CD4-positive, alpha-beta T cell (primary cell): ENCODE data around the gene RAD51B. TPM values are rescaled to one million over a fixed set of nuclear protein-coding genes. Genes with fewer than 3 reads are reported as not detected.

Experiments
- ATAC-seq: fragments of 200-7000 bp; cut with Tn5 transposase; one replicate; pipeline ENCODE4 v1.10.0; 2022; ENCODE audit warnings: mild to moderate bottlenecking; ENCODE audit not compliant: poor library complexity
- CTCF ChIA-PET: fragments of 350-600 bp; sonication (Branson Sonifier 250); formaldehyde crosslinking; loops from one replicate; lab custom pipeline; 2021; ENCODE audit warnings: antibody characterized with exemption, inconsistent platforms; lab: Charles Lee
- POLR2A ChIA-PET: fragments of 350-600 bp; sonication (Branson Sonifier 250); formaldehyde crosslinking; loops from one replicate; lab custom pipeline; 2021; ENCODE audit warnings: antibody characterized with exemption, inconsistent platforms; lab: Charles Lee
- DNase-seq, 14 experiments: peaks; one replicate each; pipeline ENCODE4 v3.0.0-alpha.2; 2013 to 2020; ENCODE audit warnings: mixed read lengths in 2 of 14
- H3K27ac ChIP-seq, 2 donors: one replicate each; pipeline versions ENCODE4 v1.5.1 to v1.7.0; 2013; ENCODE audit warnings: low read length in 2 of 2, low read depth in 1 of 2, mild to moderate bottlenecking in 1 of 2
- H3K27me3 ChIP-seq, 2 experiments: 1 replicate in 1 of 2; 2 replicates in 1 of 2; pipeline versions ENCODE4 v1.6.1 to v1.7.0; 2013; ENCODE audit warnings: low read length in 2 of 2, control low read depth in 1 of 2, mild to moderate bottlenecking in 1 of 2, moderate library complexity in 1 of 2; ENCODE audit not compliant: insufficient read depth in 2 of 2, control insufficient read depth in 1 of 2
- H3K36me3 ChIP-seq: one replicate; pipeline ENCODE4 v1.6.1; 2013; ENCODE audit warnings: low read length, control low read depth; ENCODE audit not compliant: insufficient read depth
- H3K4me1 ChIP-seq: one replicate; pipeline ENCODE4 v1.6.1; 2013; ENCODE audit warnings: low read length, control low read depth; ENCODE audit not compliant: insufficient read depth
- H3K4me3 ChIP-seq: one replicate; pipeline ENCODE4 v1.5.1; 2013; ENCODE audit warnings: mild to moderate bottlenecking, low read length, moderate library complexity
- H3K9me3 ChIP-seq, 2 experiments: 1 replicate in 1 of 2; 2 replicates in 1 of 2; pipeline versions ENCODE4 v1.6.1 to v1.7.0; 2013; ENCODE audit warnings: low read length in 2 of 2, mild to moderate bottlenecking in 2 of 2, control low read depth in 1 of 2, moderate library complexity in 1 of 2; ENCODE audit not compliant: control insufficient read depth in 1 of 2, insufficient read depth in 1 of 2
- H3K27ac Mint-ChIP-seq: one replicate; pipeline ENCODE4 v1.8.0; 2020; ENCODE audit warnings: mixed read lengths
- H3K27me3 Mint-ChIP-seq: one replicate; pipeline ENCODE4 v1.8.0; 2021; ENCODE audit warnings: mixed read lengths
- H3K36me3 Mint-ChIP-seq: one replicate; pipeline ENCODE4 v1.8.0; 2021; ENCODE audit warnings: low read depth, mixed read lengths
- H3K4me1 Mint-ChIP-seq: one replicate; pipeline ENCODE4 v1.8.0; 2021; ENCODE audit warnings: low read depth, mixed read lengths
- H3K4me3 Mint-ChIP-seq: one replicate; pipeline ENCODE4 v1.8.0; 2020; ENCODE audit warnings: mild to moderate bottlenecking, mixed read lengths
- H3K9me3 Mint-ChIP-seq: one replicate; pipeline ENCODE4 v1.8.0; 2020; ENCODE audit warnings: mixed read lengths
- intact Hi-C, 2 experiments: fragments of 100-400 bp; cut with DNase I in 1 of 2; cut with micrococcal nuclease in 1 of 2; formaldehyde crosslinking; loops; one replicate each; pipeline versions ENCODE4 v1.15.1 to v1.9.0; 2023 to 2025; cut with DNase I, micrococcal nuclease
- total RNA-seq, 174 experiments: library from RNA in 2 of 174; stranded (reverse) in 2 of 174; gene quantifications; one replicate each; pipeline ENCODE4 v1.2.3 and lab custom pipeline; 2021 to 2026
- TF ChIP-seq, protein P1 (sequence below): fragments of 200-600 bp; IDR thresholded peaks from one replicate; pipeline ENCODE4 v1.8.0; 2022; ENCODE audit warnings: antibody characterized with exemption, mild to moderate bottlenecking

RAD51B gene
- total RNA-seq, 2 experiments from 2014 or later = 18.4 to 20.0 TPM

DNA sequence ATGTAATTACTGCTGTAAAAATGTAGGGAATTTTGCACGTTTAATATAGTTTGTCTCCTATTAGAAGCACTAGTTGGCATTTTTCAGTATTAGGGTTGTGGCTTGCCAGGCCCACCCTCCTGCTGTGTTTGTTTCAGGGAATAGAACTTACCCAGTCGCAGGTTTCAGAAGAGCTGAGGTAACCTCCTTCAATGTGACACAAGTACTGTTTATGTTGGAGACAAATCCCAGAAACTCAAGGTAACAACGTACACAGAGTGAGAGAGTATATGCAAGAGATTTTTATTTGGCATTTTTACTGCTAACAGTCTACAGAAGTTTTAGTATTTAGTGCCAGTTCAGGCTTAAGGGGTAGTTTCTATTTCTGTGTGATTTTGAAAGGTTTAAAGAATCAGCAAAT, 284.3 kb downstream of the RAD51B start:
- H3K36me3 Mint-ChIP-seq = peaks cover 39% of the 10 kb centered on the region
- no peaks in the 10 kb centered on the region for H3K27me3 ChIP-seq
- no peaks in the 10 kb centered on the region for H3K4me1 ChIP-seq
- peaks cover 9 to 18% of the 10 kb centered on the region in 2 experiments for H3K9me3 ChIP-seq
- CTCF ChIA-PET = no interaction called here
- H3K4me3 ChIP-seq = no peak overlapping the region
- no peaks in the 10 kb centered on the region for H3K27me3 Mint-ChIP-seq
- POLR2A ChIA-PET = no interaction called here
- no peak overlapping the region for H3K4me3 Mint-ChIP-seq
- intact Hi-C loops = no loop called here
- H3K27ac Mint-ChIP-seq = no peak overlapping the region
- H3K36me3 ChIP-seq = no peaks in the 10 kb centered on the region
- no peaks in the 10 kb centered on the region for H3K4me1 Mint-ChIP-seq
- DNase-seq (no peak), ATAC-seq (no peak)
- TF ChIP-seq, protein P1, sequence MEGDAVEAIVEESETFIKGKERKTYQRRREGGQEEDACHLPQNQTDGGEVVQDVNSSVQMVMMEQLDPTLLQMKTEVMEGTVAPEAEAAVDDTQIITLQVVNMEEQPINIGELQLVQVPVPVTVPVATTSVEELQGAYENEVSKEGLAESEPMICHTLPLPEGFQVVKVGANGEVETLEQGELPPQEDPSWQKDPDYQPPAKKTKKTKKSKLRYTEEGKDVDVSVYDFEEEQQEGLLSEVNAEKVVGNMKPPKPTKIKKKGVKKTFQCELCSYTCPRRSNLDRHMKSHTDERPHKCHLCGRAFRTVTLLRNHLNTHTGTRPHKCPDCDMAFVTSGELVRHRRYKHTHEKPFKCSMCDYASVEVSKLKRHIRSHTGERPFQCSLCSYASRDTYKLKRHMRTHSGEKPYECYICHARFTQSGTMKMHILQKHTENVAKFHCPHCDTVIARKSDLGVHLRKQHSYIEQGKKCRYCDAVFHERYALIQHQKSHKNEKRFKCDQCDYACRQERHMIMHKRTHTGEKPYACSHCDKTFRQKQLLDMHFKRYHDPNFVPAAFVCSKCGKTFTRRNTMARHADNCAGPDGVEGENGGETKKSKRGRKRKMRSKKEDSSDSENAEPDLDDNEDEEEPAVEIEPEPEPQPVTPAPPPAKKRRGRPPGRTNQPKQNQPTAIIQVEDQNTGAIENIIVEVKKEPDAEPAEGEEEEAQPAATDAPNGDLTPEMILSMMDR = no peak
- H3K9me3 Mint-ChIP-seq = peaks cover 9% of the 10 kb centered on the region
- H3K27ac ChIP-seq = no peak overlapping the region

DNA sequence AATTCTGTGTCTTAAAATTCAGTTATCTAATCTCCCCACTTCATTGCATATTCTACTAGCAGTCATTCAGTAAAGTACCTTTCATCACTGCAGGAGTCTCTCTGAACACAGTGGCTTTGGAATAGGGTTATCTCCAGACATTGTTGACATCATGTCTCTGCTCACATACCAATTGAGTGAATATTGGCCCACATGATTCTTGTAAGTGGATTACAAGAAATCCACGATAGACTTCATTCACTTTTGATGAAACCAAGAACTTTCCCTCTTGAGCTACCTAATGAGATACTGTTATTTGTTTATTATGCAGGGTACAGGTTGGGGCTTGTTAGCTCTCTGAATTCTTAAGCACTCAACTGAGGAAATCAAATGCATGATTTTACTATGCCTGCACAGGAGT, 284.9 kb downstream of the RAD51B start:
- CTCF ChIA-PET = no interaction called here
- Mint-ChIP-seq H3K27ac (no peak overlapping the region), H3K4me1 (peaks cover 5% of the 10 kb centered on the region), H3K4me3 (no peak overlapping the region), H3K9me3 (peaks cover 9% of the 10 kb centered on the region), H3K27me3 (no peaks in the 10 kb centered on the region), H3K36me3 (peaks cover 33% of the 10 kb centered on the region)
- Histone ChIP-seq H3K9me3 (peaks cover 9 to 18% of the 10 kb centered on the region in 2 experiments), H3K36me3 (no peaks in the 10 kb centered on the region), H3K4me3 (no peak overlapping the region), H3K27ac (no peak overlapping the region), H3K4me1 (no peaks in the 10 kb centered on the region), H3K27me3 (no peaks in the 10 kb centered on the region)
- TF ChIP-seq, protein P1 = no peak
- intact Hi-C loops = no loop called here
- no peak for ATAC-seq
- DNase-seq = no peak
- POLR2A ChIA-PET = no interaction called here

DNA sequence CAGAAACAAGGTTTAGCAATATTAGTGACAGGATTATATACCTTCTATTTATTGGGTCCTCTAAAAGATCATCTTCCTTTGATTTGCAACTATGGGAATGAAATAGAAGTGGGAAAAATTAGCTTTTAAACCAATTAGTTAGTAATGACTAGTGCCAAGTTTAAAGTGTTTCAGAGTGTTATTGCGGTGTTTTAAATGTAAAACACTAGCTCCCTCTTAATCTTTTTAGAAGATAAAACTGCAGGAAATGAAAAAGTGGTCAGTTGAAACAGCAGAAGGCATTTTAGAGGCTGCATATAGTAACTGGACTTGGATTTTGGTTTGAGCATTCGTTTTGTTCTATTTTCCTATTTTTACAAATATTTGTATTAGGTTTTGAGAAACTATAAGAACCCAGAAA, 286.2 kb downstream of the RAD51B start:
- CTCF ChIA-PET = no interaction called here
- peaks cover 5% of the 10 kb centered on the region for H3K9me3 Mint-ChIP-seq
- H3K27me3 Mint-ChIP-seq = no peaks in the 10 kb centered on the region
- peaks cover 18% of the 10 kb centered on the region for H3K4me1 Mint-ChIP-seq
- H3K4me3 ChIP-seq = no peak overlapping the region
- TF ChIP-seq, protein P1 = no peak
- DNase-seq (no peak), ATAC-seq (no peak)
- H3K27ac Mint-ChIP-seq = no peak overlapping the region
- H3K9me3 ChIP-seq = peaks cover 9 to 13% of the 10 kb centered on the region in 2 experiments
- intact Hi-C loops = no loop called here
- H3K36me3 ChIP-seq = no peaks in the 10 kb centered on the region
- H3K27ac ChIP-seq = no peak overlapping the region
- H3K4me1 ChIP-seq = no peaks in the 10 kb centered on the region
- peaks cover 24% of the 10 kb centered on the region for H3K36me3 Mint-ChIP-seq
- H3K4me3 Mint-ChIP-seq = no peak overlapping the region
- POLR2A ChIA-PET = no interaction called here
- H3K27me3 ChIP-seq = no peaks in the 10 kb centered on the region
